ACC112 (cell line): Measurements from ENCODE around the gene SFMBT1.

ENCODE experiments used
- H2AFZ ChIP-seq: fragments of 200-600 bp; sonication (generic); one replicate; pipeline ENCODE4 v1.6.0; 2017; ENCODE audit warnings: antibody characterized with exemption, low read length; ENCODE audit not compliant: unreplicated experiment
- H3K27ac ChIP-seq: fragments of 200-600 bp; sonication (generic); 2 replicates; pipeline ENCODE4 v1.5.1; 2014; ENCODE audit warnings: low read depth, mild to moderate bottlenecking, antibody characterized with exemption, low read length, moderate library complexity
- H3K27me3 ChIP-seq: fragments of 200-600 bp; sonication (generic); 2 replicates; pipeline ENCODE4 v1.6.1; 2014; ENCODE audit warnings: mild to moderate bottlenecking, antibody characterized with exemption, low read length, moderate library complexity, mixed read lengths; ENCODE audit not compliant: insufficient read depth
- H3K36me3 ChIP-seq: fragments of 200-600 bp; sonication (generic); 2 replicates; pipeline ENCODE4 v1.6.1; 2016; ENCODE audit warnings: mild to moderate bottlenecking, antibody characterized with exemption, low read length, moderate library complexity, mixed read lengths; ENCODE audit not compliant: insufficient read depth
- H3K4me1 ChIP-seq: fragments of 200-600 bp; sonication (generic); one replicate; pipeline ENCODE4 v1.6.1; 2016; ENCODE audit warnings: low read length, mixed read lengths; ENCODE audit not compliant: insufficient read depth, unreplicated experiment, control insufficient read depth
- H3K4me3 ChIP-seq: fragments of 200-600 bp; sonication (generic); 2 replicates; pipeline ENCODE4 v1.5.1; 2014; ENCODE audit warnings: mild to moderate bottlenecking, low read depth, low read length
- H3K79me2 ChIP-seq: fragments of 200-600 bp; sonication (generic); one replicate; pipeline ENCODE4 v1.6.0; 2016; ENCODE audit warnings: low read length; ENCODE audit not compliant: control insufficient read depth, unreplicated experiment, insufficient read depth

Gene SFMBT1

GRCh38 chr3:52939600-52939999, 106.3 kb downstream of the SFMBT1 start:
- no peaks in the 10 kb centered on the region for H3K79me2 ChIP-seq
- H3K4me3 ChIP-seq = no peak overlapping the region
- no peak overlapping the region for H2AFZ ChIP-seq
- no peaks in the 10 kb centered on the region for H3K36me3 ChIP-seq
- H3K27me3 ChIP-seq = no peaks in the 10 kb centered on the region
- no peak overlapping the region for H3K27ac ChIP-seq
- peaks cover 4% of the 10 kb centered on the region for H3K4me1 ChIP-seq

DNA sequence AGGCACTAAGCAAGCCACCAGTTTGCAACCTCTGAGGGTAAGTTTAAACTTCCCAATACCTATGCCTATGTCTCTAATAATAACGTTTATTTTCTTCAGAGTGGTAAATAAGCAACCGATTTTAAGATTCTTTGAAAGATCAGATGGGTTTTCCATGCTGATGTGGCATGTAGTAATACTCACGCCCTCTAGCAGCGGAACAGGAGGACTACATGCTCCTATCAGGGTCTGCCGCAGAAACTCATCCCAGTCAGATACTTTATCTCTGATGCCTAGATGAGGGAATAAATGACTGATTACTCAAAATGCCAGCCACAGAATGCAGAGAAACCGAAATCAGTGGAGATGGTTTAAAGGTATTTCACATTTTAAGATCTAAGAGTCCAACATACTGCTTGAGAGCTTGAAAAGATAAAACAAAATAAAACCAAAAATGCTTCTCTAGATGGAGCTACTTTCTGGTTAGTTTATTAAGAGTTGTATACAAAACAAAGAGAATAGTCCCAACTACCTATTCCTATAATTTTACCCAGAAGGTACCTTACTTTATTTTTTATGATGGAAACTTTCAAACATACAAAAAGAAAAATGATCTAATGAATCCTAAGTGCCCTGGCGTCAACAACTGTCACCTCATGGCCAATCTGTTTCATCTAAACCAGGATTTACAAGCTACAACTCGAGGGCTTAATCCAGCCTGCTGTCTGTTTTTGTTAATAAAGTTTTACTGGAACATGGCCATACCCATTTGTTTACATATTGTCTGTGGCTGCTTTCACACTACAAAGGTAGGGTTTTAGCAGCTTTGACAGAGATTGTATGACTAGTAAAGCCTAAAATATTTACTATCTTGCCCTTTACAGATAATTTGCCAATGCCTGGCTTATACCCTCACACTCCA, 111.0 kb downstream of the SFMBT1 start:
- Histone ChIP-seq H3K36me3 (no peaks in the 10 kb centered on the region), H3K27me3 (no peaks in the 10 kb centered on the region), H3K27ac (no peak overlapping the region), H3K4me3 (no peak overlapping the region), H2AFZ (peak overlapping the region; percentile 16), H3K79me2 (no peaks in the 10 kb centered on the region), H3K4me1 (peaks cover 4% of the 10 kb centered on the region)

DNA sequence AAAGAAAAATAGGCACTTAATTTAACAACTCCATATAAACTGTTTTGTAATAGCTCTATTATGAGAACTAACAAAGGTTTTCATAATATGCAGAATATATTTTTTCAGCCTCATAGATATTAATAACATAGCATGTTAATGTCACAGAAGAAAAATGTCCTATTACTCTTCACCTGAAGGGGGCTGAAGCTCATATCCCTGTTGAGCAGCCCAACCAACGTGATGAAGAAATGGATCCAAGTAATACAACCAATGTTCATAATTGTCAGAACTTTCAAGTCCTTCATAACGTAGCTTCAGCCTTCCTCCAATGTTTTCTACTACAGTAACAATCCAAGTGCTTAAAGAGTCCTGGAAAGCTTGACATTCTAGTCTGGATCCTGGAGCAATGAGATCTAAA, 114.0 kb downstream of the SFMBT1 start:
- H2AFZ ChIP-seq = no peak overlapping the region
- no peak overlapping the region for H3K27ac ChIP-seq
- H3K36me3 ChIP-seq = no peaks in the 10 kb centered on the region
- no peaks in the 10 kb centered on the region for H3K27me3 ChIP-seq
- H3K4me1 ChIP-seq = peaks cover 4% of the 10 kb centered on the region
- H3K79me2 ChIP-seq = no peaks in the 10 kb centered on the region
- H3K4me3 ChIP-seq = no peak overlapping the region

- H3K27me3 ChIP-seq = no peaks in the 10 kb centered on the region
- H2AFZ ChIP-seq = no peak overlapping the region
- no peak overlapping the region for H3K4me3 ChIP-seq
- H3K4me1 ChIP-seq = peaks cover 4% of the 10 kb centered on the region
- no peak overlapping the region for H3K27ac ChIP-seq
- H3K36me3 ChIP-seq = no peaks in the 10 kb centered on the region
- no peaks in the 10 kb centered on the region for H3K79me2 ChIP-seq
Measured at GRCh38 chr3:52931328-52931727, 114.5 kb downstream of the SFMBT1 start.

DNA sequence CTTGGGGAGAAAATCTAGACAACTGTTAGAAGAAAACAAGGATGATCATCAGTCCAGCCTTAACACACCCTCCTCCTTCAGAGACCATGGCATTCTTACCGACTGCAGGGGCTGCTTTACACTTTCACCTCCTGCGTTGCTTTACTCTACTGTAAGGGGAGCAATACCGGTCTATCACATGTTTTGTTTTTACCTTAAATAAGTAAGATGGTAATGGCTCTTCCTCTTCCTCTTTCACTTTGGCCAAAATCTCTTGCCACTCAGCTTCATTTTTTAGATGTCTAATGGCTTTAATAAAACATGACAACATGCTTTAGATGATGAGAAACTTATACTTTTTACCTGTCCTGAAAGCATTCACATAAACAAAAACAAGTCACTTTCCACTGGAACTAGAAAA, 115.1 kb downstream of the SFMBT1 start:
- no peaks in the 10 kb centered on the region for H3K79me2 ChIP-seq
- H3K27me3 ChIP-seq = no peaks in the 10 kb centered on the region
- no peak overlapping the region for H2AFZ ChIP-seq
- H3K36me3 ChIP-seq = no peaks in the 10 kb centered on the region
- H3K4me3 ChIP-seq = no peak overlapping the region
- H3K4me1 ChIP-seq = peaks cover 4% of the 10 kb centered on the region
- H3K27ac ChIP-seq = no peak overlapping the region

DNA sequence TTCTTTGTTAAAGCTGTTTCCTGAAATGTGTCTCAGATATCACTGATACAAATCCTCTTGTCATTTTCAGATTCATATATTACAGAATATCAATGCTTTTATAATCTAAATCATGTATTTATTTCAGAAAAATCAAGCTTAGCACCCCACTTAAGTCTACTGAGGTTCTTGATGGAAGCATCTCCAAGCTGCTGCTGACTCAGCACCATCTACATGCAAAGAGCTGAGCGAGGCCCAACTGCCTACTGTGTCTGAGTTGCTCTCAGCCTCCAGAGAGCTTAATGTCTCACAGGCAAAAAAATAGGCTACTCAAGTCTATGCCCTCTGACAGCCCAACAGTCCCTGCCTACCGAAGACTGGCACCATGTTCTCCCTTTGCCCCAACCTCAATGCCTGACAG, 119.3 kb downstream of the SFMBT1 start:
- Histone ChIP-seq H3K4me1 (no peaks in the 10 kb centered on the region), H3K79me2 (no peaks in the 10 kb centered on the region), H3K4me3 (no peak overlapping the region), H2AFZ (no peak overlapping the region), H3K27me3 (no peaks in the 10 kb centered on the region), H3K36me3 (no peaks in the 10 kb centered on the region), H3K27ac (no peak overlapping the region)

- Histone ChIP-seq H2AFZ (no peak overlapping the region), H3K27me3 (no peaks in the 10 kb centered on the region), H3K36me3 (no peaks in the 10 kb centered on the region), H3K27ac (no peak overlapping the region), H3K4me3 (no peak overlapping the region), H3K4me1 (no peaks in the 10 kb centered on the region), H3K79me2 (no peaks in the 10 kb centered on the region)
Measured at GRCh38 chr3:52925405-52926313, 120.2 kb downstream of the SFMBT1 start.

DNA sequence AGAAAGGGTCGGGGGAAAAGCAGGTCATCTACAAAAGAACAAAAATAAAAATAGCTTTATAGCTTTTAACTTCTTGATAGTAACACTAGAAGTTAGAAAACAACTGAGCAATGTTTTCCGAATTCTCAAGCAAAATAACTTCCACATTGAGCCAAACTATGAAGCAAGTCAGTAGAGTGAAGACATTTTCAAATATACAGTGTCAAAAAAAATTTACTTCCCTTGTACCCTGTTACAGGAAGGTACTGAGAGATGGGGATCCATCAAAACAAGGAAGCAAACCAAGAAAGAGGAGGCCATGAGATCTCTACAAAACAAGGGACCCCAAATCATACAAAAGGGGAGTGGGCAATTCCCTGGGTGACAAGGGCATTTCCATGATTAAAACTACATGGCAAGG, 121.9 kb downstream of the SFMBT1 start:
- H2AFZ ChIP-seq = no peak overlapping the region
- H3K27me3 ChIP-seq = no peaks in the 10 kb centered on the region
- no peak overlapping the region for H3K27ac ChIP-seq
- no peaks in the 10 kb centered on the region for H3K79me2 ChIP-seq
- no peaks in the 10 kb centered on the region for H3K4me1 ChIP-seq
- no peak overlapping the region for H3K4me3 ChIP-seq
- H3K36me3 ChIP-seq = no peaks in the 10 kb centered on the region

GRCh38 chr3:52920841-52921240, 125.0 kb downstream of the SFMBT1 start:
- no peaks in the 10 kb centered on the region for H3K36me3 ChIP-seq
- H3K27ac ChIP-seq = no peak overlapping the region
- no peaks in the 10 kb centered on the region for H3K79me2 ChIP-seq
- H3K4me1 ChIP-seq = no peaks in the 10 kb centered on the region
- no peak overlapping the region for H2AFZ ChIP-seq
- H3K27me3 ChIP-seq = no peaks in the 10 kb centered on the region
- no peak overlapping the region for H3K4me3 ChIP-seq

GRCh38 chr3:52917044-52917443, 128.8 kb downstream of the SFMBT1 start:
- Histone ChIP-seq H3K36me3 (peaks cover 5% of the 10 kb centered on the region; the same call in 1 of the 2 replicates), H3K4me3 (no peak overlapping the region), H3K79me2 (no peaks in the 10 kb centered on the region), H3K27me3 (no peaks in the 10 kb centered on the region), H3K27ac (no peak overlapping the region), H3K4me1 (no peaks in the 10 kb centered on the region), H2AFZ (no peak overlapping the region)
